H1 (cell line): Measurements from ENCODE around the gene INPP5B. TPM values are rescaled to one million over a fixed set of nuclear protein-coding genes. Genes with fewer than 3 reads are reported as not detected.

Experiments
- HDAC6 ChIP-seq: IDR thresholded peaks from one replicate; pipeline ENCODE4 v1.7.1; 2012; ENCODE audit warnings: low read depth, mild to moderate bottlenecking, inconsistent platforms, low read length, moderate library complexity
- POLR2A ChIP-seq, 2 experiments: IDR thresholded peaks; 1 replicate in 1 of 2; 2 replicates in 1 of 2; pipeline ENCODE4 v1.6.1; 2011; ENCODE audit warnings: low read depth in 2 of 2, low read length in 2 of 2, mild to moderate bottlenecking in 2 of 2; ENCODE audit errors: control extremely low read depth in 1 of 2
- POU5F1 ChIP-seq: IDR thresholded peaks from 2 replicates; pipeline ENCODE4 v1.6.1; 2011; ENCODE audit warnings: low read depth, mild to moderate bottlenecking, low read length, moderate library complexity
- SAP30 ChIP-seq: fragments of 300-600 bp; sonication (generic); IDR thresholded peaks from 2 replicates; pipeline ENCODE4 v1.7.1; 2012; ENCODE audit warnings: low read length, moderate library complexity, mild to moderate bottlenecking, inconsistent platforms; ENCODE audit not compliant: insufficient read depth, insufficient replicate concordance
- TAF7 ChIP-seq: optimal IDR thresholded peaks from 2 replicates; pipeline ENCODE3; 2011; ENCODE audit warnings: low read depth, mild to moderate bottlenecking, inconsistent platforms, low read length, moderate library complexity, borderline replicate concordance
- polyA plus RNA-seq, 7 experiments: library from polyadenylated mRNA; depleted of rRNA in 3 of 7; stranded (reverse) in 5 of 7; unstranded in 2 of 7; fragments of >200 nt in 5 of 7; fragments of 200-250 nt in 2 of 7; gene quantifications; 1 replicate in 5 of 7; 2 replicates in 1 of 7; 4 replicates in 1 of 7; pipeline versions ENCODE4 v1.2.1 to v1.2.3, GENCODE V29; 2011 to 2013; ENCODE audit warnings: missing spikeins in 2 of 7, mixed read lengths in 2 of 7
- total RNA-seq: library from RNA; stranded (reverse); fragmentation: NEBNext Ultra II Directional; extraction: Animal tissue kit (Norgen Biotek cat#: 25700); gene quantifications from 2 replicates; pipeline ENCODE4 v1.2.1, GENCODE V29; 2021
- TF ChIP-seq, protein P1 (sequence below): IDR thresholded peaks from 2 replicates; pipeline ENCODE4 v1.6.1; 2012; ENCODE audit warnings: inconsistent platforms

The INPP5B gene
- total and polyA plus RNA-seq, 2 of the 8 experiments (the other 6 are each of a cell fraction or from before 2014, with no cell fraction given), result 14.0 to 23.7 TPM

GRCh38 chr1:37989361-37989930, 42.6 kb upstream of the INPP5B start (continued):
- TF ChIP-seq POLR2A (IDR thresholded peaks at IDR 0.05; ENCODE audit: control extremely low read depth in 1 of 2, low read depth in 2 of 2, low read length in 2 of 2) (0 out of 3 replicates have a peak, but pooled peaks of 1 of the 2 experiments have one; percentile 24), TAF7 (no peak), HDAC6 (no peak), SAP30 (peak; percentile 50), POU5F1 (no peak)
- TF ChIP-seq, protein P1, sequence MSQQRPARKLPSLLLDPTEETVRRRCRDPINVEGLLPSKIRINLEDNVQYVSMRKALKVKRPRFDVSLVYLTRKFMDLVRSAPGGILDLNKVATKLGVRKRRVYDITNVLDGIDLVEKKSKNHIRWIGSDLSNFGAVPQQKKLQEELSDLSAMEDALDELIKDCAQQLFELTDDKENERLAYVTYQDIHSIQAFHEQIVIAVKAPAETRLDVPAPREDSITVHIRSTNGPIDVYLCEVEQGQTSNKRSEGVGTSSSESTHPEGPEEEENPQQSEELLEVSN, result peak; percentile 41; the same call in 1 of the 2 replicates
